GM12878 (cell line): ENCODE results near the gene XG.

ENCODE experiments used
- CHD2 ChIP-seq: IDR thresholded peaks from 2 replicates; pipeline ENCODE4 v1.6.1; 2011; ENCODE audit warnings: low read depth, low read length, improper control_type of control experiment, borderline replicate concordance
- ETV6 ChIP-seq, 2 experiments: fragments of 450-650 bp in 1 of 2; IDR thresholded peaks in 1 of 2; conservative IDR thresholded peaks in 1 of 2; 2 replicates each; pipeline ENCODE4 v1.6.1; 2014; ENCODE audit warnings: antibody characterized with exemption in 1 of 2, borderline replicate concordance in 1 of 2, low read depth in 1 of 2, mild to moderate bottlenecking in 1 of 2, moderate library complexity in 1 of 2
- SPI1 ChIP-seq: IDR thresholded peaks from 2 replicates; pipeline ENCODE4 v1.6.1; 2011; ENCODE audit warnings: low read depth, mild to moderate bottlenecking, low read length, moderate library complexity, borderline replicate concordance; ENCODE audit not compliant: insufficient read depth
- SRF ChIP-seq, 2 experiments: IDR thresholded peaks; 2 replicates each; pipeline ENCODE4 v1.6.1; 2011; ENCODE audit warnings: low read depth in 2 of 2, low read length in 2 of 2, mild to moderate bottlenecking in 1 of 2, moderate library complexity in 1 of 2
- SUZ12 ChIP-seq: fragments of 200-600 bp; sonication (generic); IDR thresholded peaks from one replicate; pipeline ENCODE4 v1.6.1; 2018; ENCODE audit warnings: antibody characterized with exemption, mild to moderate bottlenecking; ENCODE audit not compliant: unreplicated experiment

- TF ChIP-seq SRF (IDR thresholded peaks at IDR 0.05; ENCODE audit: low read depth in 2 of 2, low read length in 2 of 2), result no peak
- TF ChIP-seq ETV6 (conservative IDR thresholded peaks at IDR 0.05 in 1 of 2, IDR thresholded peaks at IDR 0.05 in 1 of 2; ENCODE audit: borderline replicate concordance in 1 of 2, low read depth in 1 of 2), result no peak
- no peak for TF ChIP-seq CHD2
- no peak for TF ChIP-seq SUZ12
- TF ChIP-seq SPI1, result no peak
Measured at GRCh38 chrX:2819345-2820135, 67.7 kb downstream of the XG start.
